Activated CD8-positive, alpha-beta memory T cell treated with anti-CD3 and anti-CD28 coated beads, Interleukin-2, amount 50 U/mL, for 48 hours (primary cell): ENCODE measurements around the gene AIF1L.
A peak's percentile ranks its signal among the peaks of the same experiment; 100 is the strongest.
"Not testable (repeated sequence)": the region's sequence is repeated elsewhere in the genome, so short reads cannot be mapped to it uniquely, and the experiment has no call there.

Experiments used
- DNase-seq: peaks from one replicate; pipeline ENCODE4 v3.0.0-alpha.2; 2020

The AIF1L gene

GRCh38 chr9:131125288-131126058 is 29.1 kb downstream of the AIF1L start, which contains the start of gene NUP214:
Gene NUP214 (plus strand): TSS chr9:131125586. CDS start chr9:131125705, 119 bp downstream.
- peak; percentile 100 for DNase-seq

- DNase-seq = no peak
Measured at GRCh38 chr9:131126059-131126426, 29.7 kb downstream of the AIF1L start.

- DNase-seq = peak; percentile 43
Measured at GRCh38 chr9:131129183-131129582, 32.9 kb downstream of the AIF1L start.

GRCh38 chr9:131138676-131139075 is 42.3 kb downstream of the AIF1L start:
- no peak for DNase-seq

GRCh38 chr9:131140112-131140511 is 43.8 kb downstream of the AIF1L start:
- DNase-seq = no peak

- DNase-seq = no peak
Measured at GRCh38 chr9:131140550-131140949, 44.2 kb downstream of the AIF1L start.

- DNase-seq = no peak
Measured at GRCh38 chr9:131142160-131142559, 45.8 kb downstream of the AIF1L start.

- DNase-seq = no peak
Measured at GRCh38 chr9:131144201-131144600, 47.9 kb downstream of the AIF1L start.

- no peak for DNase-seq
Measured at GRCh38 chr9:131145245-131145644, 48.9 kb downstream of the AIF1L start.

GRCh38 chr9:131146186-131146585 is 49.9 kb downstream of the AIF1L start:
- no peak for DNase-seq

- no peak for DNase-seq
Measured at GRCh38 chr9:131148276-131148675, 51.9 kb downstream of the AIF1L start.

- DNase-seq = no peak
Measured at GRCh38 chr9:131148966-131149687, 52.8 kb downstream of the AIF1L start.

GRCh38 chr9:131149688-131150053 is 53.3 kb downstream of the AIF1L start:
- no peak for DNase-seq

- no peak for DNase-seq
Measured at GRCh38 chr9:131153595-131153994, 57.3 kb downstream of the AIF1L start.

- not testable (repeated sequence) for DNase-seq
Measured at GRCh38 chr9:131158673-131159072, 62.3 kb downstream of the AIF1L start.

- DNase-seq = no peak
Measured at GRCh38 chr9:131160416-131161112, 64.2 kb downstream of the AIF1L start.

- DNase-seq = no peak
Measured at GRCh38 chr9:131161585-131161984, 65.3 kb downstream of the AIF1L start.

GRCh38 chr9:131162886-131163285 is 66.6 kb downstream of the AIF1L start:
- no peak for DNase-seq

- DNase-seq = no peak
Measured at GRCh38 chr9:131165523-131165922, 69.2 kb downstream of the AIF1L start.

GRCh38 chr9:131167146-131167692 is 70.9 kb downstream of the AIF1L start:
- no peak for DNase-seq

GRCh38 chr9:131167936-131168335 is 71.6 kb downstream of the AIF1L start:
- no peak for DNase-seq

- no peak for DNase-seq
Measured at GRCh38 chr9:131169563-131170240, 73.4 kb downstream of the AIF1L start.
